Right ventricle myocardium superior (tissue), 1 donor: ENCODE results near the gene NKX6-2. TPM values are rescaled to one million over a fixed set of nuclear protein-coding genes. Genes with fewer than 3 reads are reported as not detected.

Experiments
- ATAC-seq: fragments of 200-7000 bp; cut with Tn5 transposase; one replicate; pipeline ENCODE4 v1.9.1; 2020; ENCODE audit warnings: mild to moderate bottlenecking; ENCODE audit not compliant: poor library complexity
- DNase-seq: peaks from one replicate; pipeline ENCODE4 v3.0.0-alpha.2; 2020
- intact Hi-C: fragments of 100-400 bp; cut with DNase I; formaldehyde crosslinking; loops from one replicate; pipeline ENCODE4 v1.11.2; 2022
- total RNA-seq: library from RNA; stranded (reverse); fragmentation: NEBNext Ultra II Directional; extraction: Animal tissue kit (Norgen Biotek cat#: 25700); gene quantifications from one replicate; pipeline ENCODE4 v1.2.1, GENCODE V29; 2021
- donor health status: DM: no; HTN: yes; CAD: no; lungs with severe emphysema.

The NKX6-2 gene
- total RNA-seq, 1 donor from 2014 or later, result not detected

- ATAC-seq (no peak), DNase-seq (no peak)
- intact Hi-C loops, result loop anchor here (10.0 kb wide), 1 partner anchor 69 kb away; no protein-coding TSS in a partner anchor
Measured at GRCh38 chr10:132733926-132734325, 52.0 kb downstream of the NKX6-2 start.

Other genes with a start within 250 kb of the NKX6-2 start
- gene INPP5A, start 248.4 kb downstream of the NKX6-2 start, total RNA-seq, result 99.1 TPM
- gene CFAP46, start 156.4 kb upstream of the NKX6-2 start, total RNA-seq, result 1.9 TPM